NT2/D1 (cell line): Measurements from ENCODE around the gene P2RX6.

Experiments used
- SUZ12 ChIP-seq: IDR thresholded peaks from 2 replicates; pipeline ENCODE4 v1.6.1; 2011; ENCODE audit not compliant: insufficient read length, insufficient read depth; ENCODE audit errors: extremely low read depth
- YY1 ChIP-seq: IDR thresholded peaks from 2 replicates; pipeline ENCODE4 v1.6.1; 2011; ENCODE audit not compliant: insufficient read length, insufficient read depth
- ZNF274 ChIP-seq: IDR thresholded peaks from 2 replicates; pipeline ENCODE4 v1.6.1; 2011; ENCODE audit warnings: mild to moderate bottlenecking, low read depth, low read length

DNA sequence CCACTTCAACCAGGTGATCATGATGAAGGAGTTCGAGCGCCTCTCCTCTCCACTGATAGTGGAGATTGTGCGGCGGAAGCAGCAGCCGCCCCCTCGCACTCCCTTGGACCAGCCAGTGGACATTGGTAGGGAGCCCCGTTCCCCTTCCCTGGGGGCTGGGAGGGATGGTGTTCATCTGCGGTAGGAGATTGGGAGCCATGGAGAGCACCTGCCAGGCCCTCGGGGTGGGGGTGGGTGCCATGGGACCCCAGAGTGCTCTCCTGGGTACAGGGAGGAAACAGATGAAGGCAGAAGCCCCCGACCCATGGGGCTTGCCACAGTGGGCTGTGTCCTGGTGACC lies 20.1 kb upstream of the P2RX6 start:
- no peak for TF ChIP-seq ZNF274
- no peak for TF ChIP-seq YY1
- TF ChIP-seq SUZ12 = no peak
